Muscle layer of colon (tissue), 2 donors: ENCODE data around the gene VPS11.
A peak's percentile ranks its signal among the peaks of the same experiment; 100 is the strongest.
"Not testable (repeated sequence)": the region's sequence is repeated elsewhere in the genome, so short reads cannot be mapped to it uniquely, and the experiment has no call there.

ENCODE experiments used
- H3K27ac ChIP-seq: one replicate; pipeline ENCODE4 v1.7.0; 2013; ENCODE audit warnings: low read depth, mild to moderate bottlenecking, low read length, moderate library complexity
- H3K27me3 ChIP-seq, 2 donors: one replicate each; pipeline ENCODE4 v1.7.0; 2013; ENCODE audit warnings: low read length in 2 of 2, mild to moderate bottlenecking in 2 of 2; ENCODE audit not compliant: insufficient read depth in 2 of 2, control insufficient read depth in 1 of 2
- H3K36me3 ChIP-seq: one replicate; pipeline ENCODE4 v1.7.0; 2013; ENCODE audit warnings: mild to moderate bottlenecking, low read length; ENCODE audit not compliant: insufficient read depth
- H3K4me1 ChIP-seq: one replicate; pipeline ENCODE4 v1.7.0; 2013; ENCODE audit warnings: mild to moderate bottlenecking, low read length; ENCODE audit not compliant: insufficient read depth
- H3K4me3 ChIP-seq, 2 donors: one replicate each; pipeline ENCODE4 v1.7.0; 2013; ENCODE audit warnings: low read length in 2 of 2, low read depth in 1 of 2, mild to moderate bottlenecking in 1 of 2, moderate library complexity in 1 of 2
- H3K9ac ChIP-seq: one replicate; pipeline ENCODE4 v1.7.0; 2013; ENCODE audit warnings: low read length
- H3K9me3 ChIP-seq: one replicate; pipeline ENCODE4 v1.7.0; 2013; ENCODE audit warnings: mild to moderate bottlenecking, low read length
- donor health status: abdominal sarcoma.
- donor health status: Adenocarcinoma of cecum.

Gene VPS11

DNA sequence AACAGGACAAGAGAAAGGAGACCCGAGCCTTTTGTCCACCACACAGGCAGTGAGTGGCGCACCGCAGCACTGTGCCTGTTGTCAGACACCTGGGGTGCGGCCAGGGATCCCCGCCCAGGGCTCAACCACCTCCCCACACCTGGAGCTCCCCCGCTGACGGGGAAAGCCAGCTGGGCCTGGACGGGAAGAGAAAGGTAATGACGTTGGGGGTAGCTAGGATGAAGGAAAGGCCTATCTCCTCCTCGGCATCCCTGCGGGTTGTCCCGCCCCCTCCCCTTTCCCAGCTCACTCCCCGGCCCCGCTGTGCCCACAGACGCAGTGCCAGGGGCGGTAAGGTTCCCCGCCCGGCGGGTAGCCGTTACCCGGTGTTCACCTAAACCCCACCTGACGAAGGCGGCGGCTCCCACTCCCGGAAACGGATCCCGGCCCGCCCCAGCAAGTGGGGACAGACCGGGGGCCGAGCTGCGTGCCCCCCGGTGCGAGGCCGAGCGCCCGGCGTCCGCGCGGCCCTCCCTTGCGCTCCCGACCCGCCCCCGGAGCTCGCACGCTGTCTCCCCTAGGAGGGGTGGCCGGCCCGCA, 11.1 kb upstream of the VPS11 start:
- Histone ChIP-seq H3K9me3 (no peaks in the 10 kb centered on the region), H3K4me3 (peak overlapping the region; percentile 79 to 91), H3K27ac (peak overlapping the region; percentile 85), H3K9ac (peak overlapping the region; percentile 78), H3K36me3 (peaks cover 36% of the 10 kb centered on the region), H3K27me3 (no peaks in the 10 kb centered on the region), H3K4me1 (peaks cover 14% of the 10 kb centered on the region)

GRCh38 chr11:119057000-119057769, 10.4 kb upstream of the VPS11 start, which contains the start of gene HYOU1:
TSS of gene HYOU1 (minus strand) at chr11:119057205. CDS start at chr11:119056160, 1,045 bp downstream.
- Histone ChIP-seq H3K4me1 (peaks cover 14% of the 10 kb centered on the region), H3K27ac (peak within 1 kb of the TSS; percentile 94), H3K9me3 (no peaks in the 10 kb centered on the region), H3K9ac (peak within 1 kb of the TSS; percentile 78), H3K36me3 (peaks cover 30% of the 10 kb centered on the region), H3K4me3 (peak within 1 kb of the TSS; percentile 91 to 92), H3K27me3 (no peaks in the 10 kb centered on the region)

DNA sequence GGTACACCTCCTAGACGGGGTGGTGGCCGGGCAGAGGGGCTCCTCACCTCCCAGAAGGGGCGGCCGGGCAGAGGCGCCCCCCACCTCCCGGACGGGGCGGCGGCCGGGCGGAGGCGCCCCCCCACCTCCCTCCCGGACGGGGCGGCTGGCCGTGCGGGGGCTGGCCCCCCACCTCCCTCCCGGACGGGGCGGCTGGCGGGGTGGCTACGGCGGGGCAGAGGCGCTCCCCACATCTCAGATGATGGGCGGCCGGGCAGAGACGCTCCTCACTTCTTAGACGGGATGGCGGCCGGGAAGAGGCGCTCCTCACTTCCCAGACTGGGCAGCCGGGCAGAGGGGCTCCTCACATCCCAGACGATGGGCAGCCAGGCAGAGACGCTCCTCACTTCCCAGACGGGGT, 8.5 kb upstream of the VPS11 start:
- not testable (repeated sequence) for H3K27ac ChIP-seq, H3K4me3 ChIP-seq, H3K9ac ChIP-seq, H3K9me3 ChIP-seq, H3K27me3 ChIP-seq
- peaks cover 10% of the 10 kb centered on the region for H3K36me3 ChIP-seq
- peaks cover 14% of the 10 kb centered on the region for H3K4me1 ChIP-seq

DNA sequence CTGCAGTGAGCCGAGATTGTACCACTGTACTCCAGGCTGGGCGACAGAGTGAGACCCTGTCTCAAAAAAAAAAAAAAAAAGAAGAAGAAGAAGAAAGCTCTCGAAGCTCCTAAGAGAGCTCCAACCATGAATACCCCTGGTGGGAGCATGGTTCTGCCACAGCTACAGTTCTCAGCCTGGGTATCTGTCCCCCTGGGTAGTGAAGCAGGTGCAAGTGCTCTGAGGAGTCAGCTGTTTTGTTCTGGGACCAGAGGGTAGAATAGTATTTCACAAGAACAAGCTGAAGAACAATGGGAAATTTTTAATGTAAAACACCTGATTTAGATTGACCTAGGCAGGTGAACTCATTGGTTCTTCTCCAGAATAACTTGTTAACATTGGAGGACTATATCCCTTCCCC, 6.4 kb upstream of the VPS11 start:
- Histone ChIP-seq H3K27ac (no peak overlapping the region), H3K9me3 (no peaks in the 10 kb centered on the region), H3K4me3 (no peak overlapping the region), H3K9ac (no peak overlapping the region), H3K36me3 (no peaks in the 10 kb centered on the region), H3K27me3 (no peaks in the 10 kb centered on the region), H3K4me1 (peaks cover 8% of the 10 kb centered on the region)

DNA sequence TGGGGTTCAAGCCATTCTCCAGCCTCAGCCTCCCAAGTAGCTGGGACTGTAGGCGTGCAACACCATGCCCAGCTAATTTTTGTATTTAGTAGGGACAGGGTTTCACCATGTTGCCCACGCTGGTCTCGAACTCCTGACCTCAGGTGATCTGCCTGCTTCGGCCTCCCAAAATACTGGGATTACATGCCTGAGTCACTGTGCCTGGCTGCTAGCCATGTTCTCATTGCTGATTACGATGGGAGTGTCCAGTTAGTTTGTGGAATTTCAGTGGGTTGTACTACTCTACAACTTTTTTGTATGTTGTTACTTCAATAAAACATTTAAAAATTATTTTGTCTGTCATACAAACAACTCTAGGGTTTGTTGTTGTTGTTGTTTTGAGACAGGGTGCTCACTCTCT, 4.8 kb upstream of the VPS11 start:
- Histone ChIP-seq H3K36me3 (no peaks in the 10 kb centered on the region), H3K4me1 (peaks cover 13% of the 10 kb centered on the region), H3K9me3 (no peaks in the 10 kb centered on the region), H3K27ac (no peak overlapping the region), H3K9ac (no peak overlapping the region), H3K27me3 (no peaks in the 10 kb centered on the region), H3K4me3 (no peak overlapping the region)

DNA sequence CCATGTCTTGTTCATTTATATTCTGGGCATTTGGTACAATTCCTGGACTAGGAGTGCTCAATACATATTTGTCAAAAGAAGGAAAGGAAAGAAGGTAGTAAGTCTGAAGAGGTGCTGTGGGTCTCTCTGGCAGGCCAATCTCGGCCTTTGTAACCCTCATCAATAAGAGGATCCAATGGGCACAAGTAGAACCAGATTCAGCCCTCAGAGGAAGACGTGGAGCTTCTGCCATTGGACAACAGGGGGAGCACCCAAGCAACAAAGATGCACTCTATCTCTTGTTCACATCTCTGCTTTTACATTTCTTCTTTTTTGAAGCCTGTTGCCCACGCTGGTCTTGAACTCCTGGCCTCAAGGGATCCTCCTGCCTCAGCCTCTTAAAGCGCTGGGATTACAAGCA, 2.2 kb upstream of the VPS11 start:
- H3K27ac ChIP-seq: no peak overlapping the region
- no peak overlapping the region for H3K4me3 ChIP-seq
- no peak overlapping the region for H3K9ac ChIP-seq
- H3K27me3 ChIP-seq: no peaks in the 10 kb centered on the region
- H3K4me1 ChIP-seq: peaks cover 22% of the 10 kb centered on the region
- H3K9me3 ChIP-seq: no peaks in the 10 kb centered on the region
- peaks cover 4% of the 10 kb centered on the region for H3K36me3 ChIP-seq

GRCh38 chr11:119077839-119078238, 10.2 kb downstream of the VPS11 start:
- Histone ChIP-seq H3K9me3 (no peaks in the 10 kb centered on the region), H3K4me1 (no peaks in the 10 kb centered on the region), H3K27me3 (no peaks in the 10 kb centered on the region), H3K9ac (no peak overlapping the region), H3K27ac (no peak overlapping the region), H3K4me3 (no peak overlapping the region), H3K36me3 (peaks cover 77% of the 10 kb centered on the region)

DNA sequence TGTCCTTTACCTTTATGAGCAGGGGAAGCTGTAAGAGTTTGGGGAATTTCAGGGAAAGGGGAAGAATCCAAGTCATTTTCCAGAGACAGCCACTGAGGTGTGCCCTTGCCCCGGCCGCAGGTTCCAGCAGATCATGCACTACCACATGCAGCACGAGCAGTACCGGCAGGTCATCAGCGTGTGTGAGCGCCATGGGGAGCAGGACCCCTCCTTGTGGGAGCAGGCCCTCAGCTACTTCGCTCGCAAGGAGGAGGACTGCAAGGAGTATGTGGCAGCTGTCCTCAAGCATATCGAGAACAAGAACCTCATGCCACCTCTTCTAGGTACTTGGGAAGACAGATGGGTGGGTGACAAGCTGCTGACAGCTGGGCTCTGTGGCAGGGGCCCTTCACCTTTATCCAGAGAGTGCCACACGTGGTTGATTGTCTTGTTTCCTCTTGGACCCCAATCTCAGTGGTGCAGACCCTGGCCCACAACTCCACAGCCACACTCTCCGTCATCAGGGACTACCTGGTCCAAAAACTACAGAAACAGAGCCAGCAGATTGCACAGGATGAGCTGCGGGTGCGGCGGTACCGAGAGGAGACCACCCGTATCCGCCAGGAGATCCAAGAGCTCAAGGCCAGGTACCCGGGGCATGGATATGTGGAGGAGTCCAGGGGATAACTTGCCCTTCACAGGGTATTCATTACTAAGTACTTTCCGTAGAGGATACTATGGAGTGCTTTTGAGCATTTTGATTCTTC, 11.2 kb downstream of the VPS11 start:
- Histone ChIP-seq H3K9me3 (no peaks in the 10 kb centered on the region), H3K36me3 (peaks cover 67% of the 10 kb centered on the region), H3K4me3 (no peak overlapping the region), H3K27ac (no peak overlapping the region), H3K4me1 (no peaks in the 10 kb centered on the region), H3K27me3 (no peaks in the 10 kb centered on the region), H3K9ac (no peak overlapping the region)

GRCh38 chr11:119081682-119082260, 14.2 kb downstream of the VPS11 start:
- Histone ChIP-seq H3K27me3 (no peaks in the 10 kb centered on the region), H3K9me3 (no peaks in the 10 kb centered on the region), H3K36me3 (peaks cover 54% of the 10 kb centered on the region), H3K4me3 (no peak overlapping the region), H3K27ac (no peak overlapping the region), H3K9ac (no peak overlapping the region), H3K4me1 (peaks cover 14% of the 10 kb centered on the region)

DNA sequence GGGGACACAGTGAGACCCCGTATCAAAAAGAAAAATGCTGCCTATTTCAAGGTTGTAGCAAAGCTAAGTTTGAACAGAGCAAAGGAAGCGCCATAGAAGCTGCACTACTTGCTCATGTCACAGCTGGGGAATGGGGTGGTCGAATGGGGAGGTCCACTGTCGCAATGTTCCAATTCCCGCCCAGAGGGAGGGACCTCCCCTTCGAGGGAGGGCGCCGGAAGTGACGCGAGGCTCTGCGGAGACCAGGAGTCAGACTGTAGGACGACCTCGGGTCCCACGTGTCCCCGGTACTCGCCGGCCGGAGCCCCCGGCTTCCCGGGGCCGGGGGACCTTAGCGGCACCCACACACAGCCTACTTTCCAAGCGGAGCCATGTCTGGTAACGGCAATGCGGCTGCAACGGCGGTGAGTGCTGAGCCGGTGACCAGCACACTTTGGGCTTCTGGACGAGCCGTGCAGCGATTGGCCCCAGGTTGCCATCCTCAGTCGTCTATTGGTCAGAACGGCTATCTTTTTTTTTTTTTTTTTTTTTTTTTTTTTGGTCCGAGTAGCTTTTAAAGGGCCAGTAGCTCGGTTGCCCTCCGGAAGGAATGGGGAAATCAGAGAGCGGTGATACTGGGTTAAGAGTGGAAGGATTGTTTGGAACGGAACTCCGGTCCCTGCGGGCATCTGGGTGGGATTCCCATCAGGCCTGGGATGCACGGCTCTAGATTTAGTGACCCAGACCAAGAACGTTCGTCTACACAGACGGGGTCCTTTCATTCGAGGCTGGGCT, 17.2 kb downstream of the VPS11 start, which contains the start of gene HMBS:
Gene HMBS, plus strand, starts transcription at position 219 of the 774 bp plus-strand sequence. Its CDS starts 153 bp downstream, at position 372.
- H3K4me3 ChIP-seq: peak within 1 kb of the TSS; percentile 74 to 83
- H3K27ac ChIP-seq: peak within 1 kb of the TSS; percentile 94
- H3K4me1 ChIP-seq: peaks cover 14% of the 10 kb centered on the region
- H3K27me3 ChIP-seq: no peaks in the 10 kb centered on the region
- H3K9ac ChIP-seq: peak within 1 kb of the TSS; percentile 86
- H3K36me3 ChIP-seq: peaks cover 35% of the 10 kb centered on the region
- no peaks in the 10 kb centered on the region for H3K9me3 ChIP-seq
